Measurements from ENCODE around the gene IGFBP3. TPM values are rescaled to one million over a fixed set of nuclear protein-coding genes. Genes with fewer than 3 reads are reported as not detected.

IGFBP3 gene
- total and polyA plus RNA-seq, 5 donors = 90.6 to 212 (median 98.5) TPM

- no peak overlapping the region for H3K4me3 ChIP-seq (ENCODE audit: low read length)
- ATAC-seq (no peak), DNase-seq (no peak)
- intact Hi-C loops (cut with DNase I) = no loop called here
- WGBS = 70% methylated on average over 7 of the region's 7 CpGs
- H3K4me1 ChIP-seq (ENCODE audit: control insufficient read depth, insufficient read depth, low read length) = no peaks in the 10 kb centered on the region
- H3K27ac ChIP-seq (ENCODE audit: low read length) = no peak overlapping the region
- no peaks in the 10 kb centered on the region for H3K9me3 ChIP-seq (ENCODE audit: control insufficient read depth, low read length)
- no peaks in the 10 kb centered on the region for H3K27me3 ChIP-seq (ENCODE audit: control insufficient read depth, insufficient read depth)
Observed at GRCh38 chr7:45885264-45885882, 35.7 kb downstream of the IGFBP3 start.

DNA sequence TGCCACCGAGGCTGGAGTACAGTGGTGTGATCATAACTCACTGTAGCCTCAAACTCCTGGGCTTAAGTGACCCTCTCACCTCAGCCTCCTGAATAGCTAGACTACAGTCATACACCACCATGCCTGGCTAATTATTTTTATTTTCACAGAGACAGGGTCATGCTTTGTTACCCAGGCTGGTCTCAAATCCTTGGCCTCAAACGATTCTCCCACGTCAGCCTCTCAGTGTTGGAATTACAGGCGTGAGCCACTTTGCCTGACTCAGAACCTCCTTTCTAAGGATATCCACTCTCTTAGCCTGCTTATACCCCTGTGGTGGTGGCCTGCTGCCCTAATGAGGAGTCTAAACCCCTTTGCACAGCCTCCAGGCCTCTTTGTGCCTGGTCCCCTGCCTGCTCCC, 36.9 kb downstream of the IGFBP3 start:
- no peak overlapping the region for H3K27ac ChIP-seq (ENCODE audit: low read length)
- H3K4me3 ChIP-seq (ENCODE audit: low read length) = no peak overlapping the region
- no peaks in the 10 kb centered on the region for H3K4me1 ChIP-seq (ENCODE audit: control insufficient read depth, insufficient read depth, low read length)
- ATAC-seq (no peak), DNase-seq (no peak)
- H3K27me3 ChIP-seq (ENCODE audit: control insufficient read depth, insufficient read depth) = no peaks in the 10 kb centered on the region
- intact Hi-C loops (cut with DNase I) = no loop called here
- H3K9me3 ChIP-seq (ENCODE audit: control insufficient read depth, low read length) = no peaks in the 10 kb centered on the region
- WGBS = 87% methylated on average over 4 of the region's 4 CpGs

DNA sequence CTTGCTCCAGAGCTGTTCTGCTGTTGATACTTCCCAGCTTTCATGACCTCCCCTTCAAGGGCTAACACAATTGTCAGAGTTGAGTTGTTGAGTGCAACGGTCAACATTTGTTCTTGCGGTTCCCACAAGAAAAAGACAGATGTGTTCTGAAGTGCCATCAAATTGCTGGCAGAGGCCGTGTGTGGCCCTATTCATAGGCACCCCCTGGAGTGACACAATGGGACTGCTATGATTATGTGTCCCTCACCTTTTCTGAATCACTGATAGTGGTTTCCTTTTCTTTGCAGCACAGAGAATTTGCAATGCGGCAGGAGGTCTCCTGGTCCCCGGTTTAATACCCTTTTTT, 38.6 kb downstream of the IGFBP3 start:
- WGBS = 81% methylated on average over 5 of the region's 5 CpGs
- no peaks in the 10 kb centered on the region for H3K27me3 ChIP-seq (ENCODE audit: control insufficient read depth, insufficient read depth)

GRCh38 chr7:45881759-45882464, 39.2 kb downstream of the IGFBP3 start:
- intact Hi-C loops (cut with DNase I) = no loop called here
- H3K27me3 ChIP-seq (ENCODE audit: control insufficient read depth, insufficient read depth) = no peaks in the 10 kb centered on the region
- ATAC-seq = no peak
- no peaks in the 10 kb centered on the region for H3K4me1 ChIP-seq (ENCODE audit: control insufficient read depth, insufficient read depth, low read length)
- WGBS = 67% methylated on average over 12 of the region's 12 CpGs
- peaks cover 3% of the 10 kb centered on the region for H3K9me3 ChIP-seq (ENCODE audit: control insufficient read depth, low read length)
- no peak for DNase-seq
- no peak overlapping the region for H3K27ac ChIP-seq (ENCODE audit: low read length)
- H3K4me3 ChIP-seq (ENCODE audit: low read length) = no peak overlapping the region

More for the DNA sequence above, 38.6 kb downstream of the IGFBP3 start:
- no peaks in the 10 kb centered on the region for H3K4me1 ChIP-seq (ENCODE audit: control insufficient read depth, insufficient read depth, low read length)
- no peak for ATAC-seq
- H3K27ac ChIP-seq (ENCODE audit: low read length) = no peak overlapping the region
- DNase-seq = no peak
- H3K9me3 ChIP-seq (ENCODE audit: control insufficient read depth, low read length) = peaks cover 3% of the 10 kb centered on the region
- no peak overlapping the region for H3K4me3 ChIP-seq (ENCODE audit: low read length)
- intact Hi-C loops (cut with DNase I) = no loop called here

DNA sequence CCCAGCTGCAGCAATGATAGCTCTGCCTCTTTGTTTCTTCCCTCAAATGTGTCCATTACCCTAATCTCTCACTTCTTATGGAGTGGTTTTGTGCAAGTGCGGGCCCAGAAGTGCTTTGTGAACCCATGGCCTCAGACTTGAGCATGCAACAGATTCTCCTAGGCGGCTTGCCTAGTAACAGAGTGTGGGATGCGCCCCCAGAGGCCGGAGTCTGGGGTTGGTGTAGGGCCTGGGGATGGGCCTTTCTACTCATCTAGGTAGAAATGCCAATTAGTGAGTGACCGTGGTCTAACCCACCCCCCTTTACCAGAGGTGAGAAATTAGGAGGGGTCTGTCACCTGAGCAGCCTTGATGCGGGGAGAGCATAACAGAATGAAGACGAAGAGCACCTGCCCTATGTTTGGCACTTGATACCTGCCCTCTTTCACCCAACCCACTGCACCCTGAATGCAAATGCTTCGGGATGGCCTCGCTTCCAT, 39.8 kb downstream of the IGFBP3 start:
- H3K27me3 ChIP-seq (ENCODE audit: control insufficient read depth, insufficient read depth) = no peaks in the 10 kb centered on the region
- 90% methylated on average over 9 of the region's 9 CpGs for WGBS
- no peak overlapping the region for H3K27ac ChIP-seq (ENCODE audit: low read length)
- H3K9me3 ChIP-seq (ENCODE audit: control insufficient read depth, low read length) = peaks cover 3% of the 10 kb centered on the region
- no peak for DNase-seq
- intact Hi-C loops (cut with DNase I) = no loop called here
- no peaks in the 10 kb centered on the region for H3K4me1 ChIP-seq (ENCODE audit: control insufficient read depth, insufficient read depth, low read length)
- ATAC-seq = no peak
- no peak overlapping the region for H3K4me3 ChIP-seq (ENCODE audit: low read length)

DNA sequence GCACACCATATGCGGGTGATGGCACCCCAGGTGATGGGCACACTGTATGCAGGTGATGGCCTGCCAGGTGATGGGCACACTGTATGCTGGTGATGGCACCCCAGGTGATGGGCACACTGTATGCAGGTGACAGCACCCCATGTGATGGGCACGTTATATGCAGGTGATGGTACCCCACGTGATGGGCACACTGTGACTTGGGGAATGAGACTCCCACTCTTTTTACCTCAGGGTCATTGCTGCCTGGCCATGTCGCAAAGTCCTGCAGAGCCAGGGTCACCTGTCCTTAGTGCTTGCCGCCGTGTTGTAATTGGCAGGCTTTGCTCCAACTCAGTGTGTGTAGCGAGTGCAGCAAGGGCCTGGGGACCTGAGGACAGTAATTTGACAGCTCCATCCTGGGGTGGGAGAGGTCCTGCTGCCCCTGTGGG, 40.6 kb downstream of the IGFBP3 start:
- peaks cover 3% of the 10 kb centered on the region for H3K9me3 ChIP-seq (ENCODE audit: control insufficient read depth, low read length)
- H3K27me3 ChIP-seq (ENCODE audit: control insufficient read depth, insufficient read depth) = no peaks in the 10 kb centered on the region
- WGBS = 89% methylated on average over 7 of the region's 7 CpGs
- intact Hi-C loops (cut with DNase I) = no loop called here
- H3K4me1 ChIP-seq (ENCODE audit: control insufficient read depth, insufficient read depth, low read length) = no peaks in the 10 kb centered on the region
- DNase-seq (no peak), ATAC-seq (no peak)
- no peak overlapping the region for H3K4me3 ChIP-seq (ENCODE audit: low read length)
- H3K27ac ChIP-seq (ENCODE audit: low read length) = no peak overlapping the region

DNA sequence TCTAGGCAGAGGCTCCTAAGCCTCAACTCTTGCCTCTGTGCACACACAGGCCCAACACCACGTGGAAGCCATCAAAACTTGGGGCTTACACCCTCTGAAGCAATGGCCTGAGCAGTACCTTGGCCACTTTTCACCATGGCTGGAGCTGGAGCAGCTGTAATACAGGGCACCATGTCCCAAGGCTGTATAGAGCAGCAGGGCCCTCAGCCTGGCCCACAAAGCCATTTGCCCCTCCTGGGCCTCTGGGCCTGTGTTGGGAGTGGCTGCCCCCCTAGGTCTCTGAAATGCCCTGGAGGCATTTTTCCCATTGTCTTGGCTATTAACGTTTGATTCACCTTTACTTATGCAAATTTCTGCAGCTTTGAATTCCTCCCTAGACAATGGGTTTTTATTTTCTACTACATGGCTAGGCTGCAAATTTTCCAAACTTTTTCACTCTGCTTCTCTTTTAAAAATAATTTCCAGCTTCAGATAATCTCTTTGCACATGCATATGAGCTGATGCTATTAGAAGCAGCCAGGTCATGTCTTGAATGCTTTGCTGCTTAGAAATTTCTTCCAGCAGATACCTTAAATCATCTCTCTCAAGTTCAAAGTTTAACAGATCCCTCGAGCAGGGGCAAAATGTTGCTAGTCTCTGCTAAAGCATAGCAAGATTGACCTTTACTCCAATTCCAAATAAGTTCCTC, 42.5 kb downstream of the IGFBP3 start:
- 43% methylated on average over 3 of the region's 3 CpGs for WGBS
- Histone ChIP-seq H3K9me3 (ENCODE audit: control insufficient read depth, low read length) (peaks cover 3% of the 10 kb centered on the region), H3K27ac (ENCODE audit: low read length) (no peak overlapping the region), H3K4me3 (ENCODE audit: low read length) (no peak overlapping the region), H3K4me1 (ENCODE audit: control insufficient read depth, insufficient read depth, low read length) (no peaks in the 10 kb centered on the region), H3K27me3 (ENCODE audit: control insufficient read depth, insufficient read depth) (no peaks in the 10 kb centered on the region)
- DNase-seq (no peak), ATAC-seq (no peak)
- intact Hi-C loops (cut with DNase I) = no loop called here

DNA sequence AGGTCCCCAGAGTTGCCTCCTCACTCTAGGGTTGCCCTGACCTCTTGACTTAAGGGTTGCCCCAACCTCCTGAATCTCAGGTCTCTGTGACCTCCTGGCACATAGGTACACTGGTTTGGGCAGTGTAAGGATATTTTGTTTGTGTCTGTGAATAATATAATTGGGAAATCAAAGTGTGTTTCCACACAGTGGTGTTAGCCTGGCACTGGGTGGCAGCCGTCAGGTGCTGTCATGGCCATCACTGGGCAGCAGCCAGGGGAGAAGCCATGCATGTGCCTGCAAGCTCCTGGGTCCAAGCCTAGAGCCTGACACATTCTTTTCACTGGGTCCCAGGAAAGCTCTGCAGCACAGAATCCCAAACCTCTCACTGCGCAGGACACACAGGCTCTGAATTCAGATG, 44.6 kb downstream of the IGFBP3 start:
- intact Hi-C loops (cut with DNase I) = no loop called here
- H3K4me3 ChIP-seq (ENCODE audit: low read length) = no peak overlapping the region
- H3K27me3 ChIP-seq (ENCODE audit: control insufficient read depth, insufficient read depth) = no peaks in the 10 kb centered on the region
- H3K4me1 ChIP-seq (ENCODE audit: control insufficient read depth, insufficient read depth, low read length) = no peaks in the 10 kb centered on the region
- no peak for DNase-seq
- no peak for ATAC-seq
- H3K27ac ChIP-seq (ENCODE audit: low read length) = no peak overlapping the region
- H3K9me3 ChIP-seq (ENCODE audit: control insufficient read depth, low read length) = peaks cover 3% of the 10 kb centered on the region
- WGBS = 93% methylated on average over 2 of the region's 2 CpGs

GRCh38 chr7:45874408-45875131, 46.5 kb downstream of the IGFBP3 start:
- Histone ChIP-seq H3K4me3 (ENCODE audit: low read length) (no peak overlapping the region), H3K27ac (ENCODE audit: low read length) (no peak overlapping the region), H3K27me3 (ENCODE audit: control insufficient read depth, insufficient read depth) (no peaks in the 10 kb centered on the region), H3K4me1 (ENCODE audit: control insufficient read depth, insufficient read depth, low read length) (no peaks in the 10 kb centered on the region), H3K9me3 (ENCODE audit: control insufficient read depth, low read length) (peaks cover 3% of the 10 kb centered on the region)
- ATAC-seq (peak in 1 of 2 donors; percentile 39), DNase-seq (no peak)
- 90% methylated on average over 8 of the region's 8 CpGs for WGBS
- intact Hi-C loops (cut with DNase I) = no loop called here

- H3K4me3 ChIP-seq (ENCODE audit: low read length) = no peak overlapping the region
- H3K4me1 ChIP-seq (ENCODE audit: control insufficient read depth, insufficient read depth, low read length) = no peaks in the 10 kb centered on the region
- H3K9me3 ChIP-seq (ENCODE audit: control insufficient read depth, low read length) = peaks cover 3% of the 10 kb centered on the region
- no peaks in the 10 kb centered on the region for H3K27me3 ChIP-seq (ENCODE audit: control insufficient read depth, insufficient read depth)
- H3K27ac ChIP-seq (ENCODE audit: low read length) = no peak overlapping the region
- WGBS = 87% methylated on average over 6 of the region's 6 CpGs
- intact Hi-C loops (cut with DNase I) = no loop called here
- ATAC-seq (no peak), DNase-seq (no peak)
Observed at GRCh38 chr7:45873355-45873754, 47.7 kb downstream of the IGFBP3 start.

DNA sequence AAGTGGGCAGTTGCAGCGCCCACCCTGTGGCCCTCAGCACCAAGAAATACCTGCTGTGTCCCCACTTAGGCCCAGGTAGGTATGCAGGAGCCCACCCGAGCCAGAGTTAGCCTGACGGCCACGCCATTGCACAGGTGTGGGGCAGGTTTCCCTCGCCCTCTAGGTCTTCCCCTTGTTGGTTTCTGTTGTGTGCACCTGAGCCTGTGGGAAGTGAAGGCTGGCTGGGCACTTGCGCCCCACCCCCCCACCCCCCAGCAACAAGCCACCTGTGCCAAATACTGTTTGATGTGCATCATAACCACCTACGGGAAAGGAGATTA, 48.1 kb downstream of the IGFBP3 start, which contains the start of gene CCDC201:
Gene CCDC201, minus strand, starts transcription at position 48 of the 320 bp plus-strand sequence. CDS start 75 bp downstream, outside the sequence.
- 91% methylated on average over 7 of the region's 7 CpGs for WGBS
- intact Hi-C loops (cut with DNase I) = no loop called here
- Histone ChIP-seq H3K9me3 (ENCODE audit: control insufficient read depth, low read length) (peaks cover under 1% of the 10 kb centered on the region), H3K27ac (ENCODE audit: low read length) (no peak within 1 kb of the TSS), H3K4me1 (ENCODE audit: control insufficient read depth, insufficient read depth, low read length) (no peaks in the 10 kb centered on the region), H3K4me3 (ENCODE audit: low read length) (no peak within 1 kb of the TSS), H3K27me3 (ENCODE audit: control insufficient read depth, insufficient read depth) (no peaks in the 10 kb centered on the region)
- DNase-seq (no peak), ATAC-seq (no peak)
